NCI-H446 (cell line): ENCODE data around the gene RSAD2.
"Not testable (repeated sequence)": the region's sequence is repeated elsewhere in the genome, so short reads cannot be mapped to it uniquely, and the experiment has no call there.

Source experiments
- DNase-seq, 2 experiments: peaks; one replicate each; lab custom pipeline; 2025; lab: John Stamatoyannopoulos, UW

Gene RSAD2

GRCh38 chr2:6926071-6926732 is 48.6 kb downstream of the RSAD2 start:
- DNase-seq = no peak

- DNase-seq = no peak
These were observed 49.6 kb downstream of the RSAD2 start for GRCh38 chr2:6927186-6927585.

DNA sequence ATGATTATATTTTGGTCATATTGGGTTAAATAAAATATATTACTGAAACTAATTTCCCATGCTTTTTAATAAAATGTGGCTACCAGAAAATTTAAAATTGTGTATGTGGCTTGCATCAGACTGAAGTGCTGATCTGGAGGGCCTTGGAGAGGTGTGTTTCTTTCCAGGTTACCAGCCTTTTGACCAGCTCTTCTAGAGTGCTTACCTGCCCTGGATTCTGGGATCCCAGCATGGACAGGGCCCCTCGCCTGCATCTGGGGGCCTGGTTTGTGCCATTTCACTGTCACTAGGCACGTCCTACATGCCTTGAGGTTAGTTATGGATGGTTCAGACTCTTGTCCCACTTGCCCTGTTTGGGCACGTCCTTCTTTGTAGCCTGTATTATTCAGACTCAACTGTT is 50.2 kb downstream of the RSAD2 start:
- DNase-seq = no peak

DNA sequence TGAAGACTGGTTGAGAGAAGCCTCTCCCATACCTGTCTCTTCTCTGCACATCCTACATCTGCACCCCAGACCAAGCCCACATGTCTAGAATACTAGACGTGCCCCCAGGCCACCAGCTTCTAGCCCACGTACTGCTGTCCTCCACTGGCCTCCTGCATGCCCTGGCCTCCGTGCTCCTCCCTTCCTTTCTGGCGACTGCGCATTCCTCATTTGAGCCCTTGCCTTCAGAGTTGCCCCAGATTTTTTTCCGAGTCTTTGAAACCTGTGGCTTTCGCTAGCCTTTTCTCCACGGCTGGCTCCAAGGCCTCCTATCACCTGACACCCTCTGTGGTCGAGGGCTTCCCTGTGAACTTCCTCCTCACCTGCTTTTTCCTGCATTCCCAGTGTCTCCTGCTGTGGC is 50.9 kb downstream of the RSAD2 start:
- no peak for DNase-seq

DNA sequence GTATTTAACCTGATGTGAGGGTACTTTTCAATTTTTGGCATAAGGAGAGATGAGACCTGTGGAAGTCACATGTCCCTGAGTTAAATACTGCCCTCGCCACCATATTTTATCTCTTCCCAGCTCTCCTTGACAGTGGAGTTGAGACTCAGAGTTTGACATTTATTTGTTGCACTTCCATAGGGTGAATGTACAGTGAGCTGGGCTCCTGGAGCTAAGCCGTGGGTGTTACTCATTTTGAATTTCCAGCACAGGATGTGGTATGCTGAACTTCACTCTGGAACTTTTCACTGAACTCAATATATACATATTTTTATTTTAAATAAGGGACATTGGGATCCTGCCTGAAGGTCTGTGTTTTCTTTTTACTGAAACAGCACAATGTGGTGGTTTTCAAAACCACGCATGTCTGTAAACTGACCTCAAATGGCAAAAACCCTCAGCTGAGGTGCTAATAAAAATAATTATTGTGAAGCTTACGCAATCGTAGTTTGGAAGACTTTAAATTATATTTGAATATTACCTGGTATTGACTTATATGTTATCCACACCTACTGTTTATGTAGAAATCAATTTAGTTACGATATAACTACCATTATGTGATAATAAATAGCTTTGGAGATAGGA is 51.7 kb downstream of the RSAD2 start:
- no peak for DNase-seq

- no peak for DNase-seq
These were observed 53.5 kb downstream of the RSAD2 start for GRCh38 chr2:6930923-6931647.

- DNase-seq = no peak
These were observed 54.2 kb downstream of the RSAD2 start for GRCh38 chr2:6931753-6932152.

DNA sequence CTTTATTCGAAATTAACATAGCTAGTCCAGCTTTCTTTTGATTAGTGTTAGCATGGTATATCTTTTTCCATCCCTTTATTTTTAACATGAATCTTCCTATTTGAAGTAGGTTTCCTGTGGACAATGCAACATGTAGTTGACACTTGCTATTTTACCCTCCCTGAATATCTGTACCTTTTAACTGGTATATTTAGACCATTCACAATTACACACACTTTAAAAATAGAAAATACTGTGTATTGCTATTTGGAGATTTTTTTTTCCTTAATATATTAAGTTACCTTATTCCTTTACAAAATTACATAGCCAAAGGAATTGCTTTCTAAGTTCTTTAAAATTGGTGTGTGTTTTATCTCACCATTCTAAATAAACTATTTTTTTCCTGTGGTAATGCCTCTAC is 54.6 kb downstream of the RSAD2 start:
- DNase-seq = no peak

- DNase-seq = no peak
These were observed 55.3 kb downstream of the RSAD2 start for GRCh38 chr2:6932828-6933227.

DNA sequence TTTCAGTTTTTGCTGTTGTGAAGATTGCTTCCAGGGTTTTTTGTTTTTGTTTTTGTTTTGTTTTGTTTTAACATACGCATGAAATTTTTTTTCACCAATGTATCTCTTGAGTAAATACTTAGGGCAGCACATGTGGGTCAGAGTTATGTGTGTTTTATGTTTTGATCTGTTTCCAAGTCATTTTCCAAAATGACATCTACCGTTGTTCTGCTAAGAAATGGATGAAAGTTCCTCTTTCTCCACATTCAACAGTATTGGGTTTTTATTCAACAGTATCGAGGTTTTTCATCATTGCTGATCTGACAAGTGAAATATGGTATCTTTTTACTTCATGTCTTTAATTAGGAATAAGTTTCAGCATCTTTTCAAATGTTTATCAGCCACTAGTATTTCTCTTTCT is 56.3 kb downstream of the RSAD2 start:
- no peak for DNase-seq

DNA sequence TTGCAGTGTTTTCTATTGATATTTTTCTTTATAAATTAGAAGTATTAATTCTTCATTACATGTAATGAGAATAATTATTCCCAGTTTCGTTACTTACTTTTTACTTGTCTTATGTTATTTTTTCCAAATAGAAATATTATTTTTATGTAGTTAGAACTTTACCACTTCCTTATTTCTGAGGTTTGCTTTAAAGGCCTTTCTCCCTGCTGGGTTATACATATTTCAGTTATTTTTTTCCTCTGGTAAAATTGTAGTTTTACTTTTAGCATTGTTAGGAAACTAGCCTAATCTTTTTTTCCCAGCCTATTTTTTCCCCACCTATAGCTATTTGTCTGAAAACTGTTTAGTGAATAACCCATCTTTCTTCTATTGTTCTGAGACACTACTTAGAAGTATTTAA is 56.8 kb downstream of the RSAD2 start:
- no peak for DNase-seq

GRCh38 chr2:6934758-6935651 is 57.4 kb downstream of the RSAD2 start:
- no peak for DNase-seq

DNA sequence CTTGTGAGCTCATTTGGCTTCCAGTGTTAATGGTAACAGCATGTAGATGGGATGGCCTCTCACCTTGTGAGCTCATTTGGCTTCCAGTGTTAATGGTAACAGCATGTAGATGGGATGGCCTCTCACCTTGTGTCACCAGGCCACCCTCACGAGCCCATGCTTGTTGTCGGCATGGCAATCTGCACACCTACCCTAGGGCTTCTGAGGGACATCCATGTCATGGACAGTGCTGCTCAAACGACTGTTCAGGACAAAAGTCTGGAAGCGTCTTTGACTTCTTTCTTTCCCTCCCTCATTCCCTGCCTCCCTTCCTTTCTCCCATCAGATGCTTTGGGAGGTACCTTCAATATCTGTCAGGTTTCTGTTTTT is 58.1 kb downstream of the RSAD2 start:
- DNase-seq = not testable (repeated sequence)

DNA sequence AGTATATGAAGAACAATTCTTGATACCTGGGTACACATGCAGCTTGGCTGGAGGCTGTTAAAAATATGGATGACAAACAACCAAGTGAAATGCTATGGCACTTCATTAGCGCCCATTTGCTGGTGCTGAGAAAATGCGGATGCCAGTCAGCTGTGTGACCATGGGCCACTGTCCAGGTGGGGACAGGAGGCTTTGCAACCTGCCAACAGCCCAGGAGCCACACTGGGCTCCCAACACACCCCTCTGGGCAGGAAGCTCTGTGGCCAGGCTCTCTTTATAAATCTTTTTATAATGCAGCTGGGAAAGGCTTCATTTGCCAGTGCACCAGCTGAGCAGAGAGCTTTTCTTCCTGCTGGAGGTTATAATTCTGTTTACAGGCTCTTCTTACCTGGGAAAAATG is 59.6 kb downstream of the RSAD2 start:
- no peak for DNase-seq

GRCh38 chr2:6937582-6937981 is 60.0 kb downstream of the RSAD2 start:
- no peak for DNase-seq

DNA sequence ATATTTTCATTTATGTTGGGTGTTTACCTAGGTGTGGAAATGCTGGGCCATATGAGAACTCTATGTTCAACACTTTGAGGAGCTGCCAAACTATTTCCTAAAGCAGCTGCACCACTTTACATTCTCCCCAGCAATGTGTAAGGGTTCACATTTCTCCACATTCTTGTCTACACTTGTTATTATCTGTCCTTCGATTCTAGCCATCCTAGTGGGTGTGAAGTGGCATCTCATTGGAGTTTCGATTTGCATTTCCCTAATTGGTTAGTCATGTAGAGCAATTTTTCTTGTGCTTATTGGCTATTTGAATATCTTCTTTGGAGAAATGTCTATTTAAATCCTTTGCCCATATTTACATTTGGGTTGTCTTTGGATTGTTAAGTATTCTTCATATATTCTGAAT is 61.5 kb downstream of the RSAD2 start:
- no peak for DNase-seq

DNA sequence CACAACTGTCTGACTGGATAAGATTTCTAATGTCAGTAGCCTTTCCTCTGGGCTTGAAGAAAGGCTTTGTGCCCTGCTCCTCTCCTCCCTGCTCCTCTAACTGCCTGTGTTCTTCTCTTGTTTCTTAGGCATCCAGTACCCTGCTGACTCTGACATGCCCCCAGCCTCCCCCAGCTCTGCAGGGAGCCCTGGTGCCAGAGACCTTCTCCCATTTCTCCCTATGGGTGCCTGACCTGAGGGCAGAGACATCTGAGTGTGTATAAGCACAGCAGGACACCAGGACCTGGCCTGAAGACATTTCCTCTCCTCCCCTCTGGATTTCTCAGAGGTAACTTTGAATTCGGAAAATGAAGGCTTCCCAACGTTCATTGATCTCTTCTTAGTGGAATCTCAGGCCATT is 63.2 kb downstream of the RSAD2 start:
- DNase-seq = no peak

DNA sequence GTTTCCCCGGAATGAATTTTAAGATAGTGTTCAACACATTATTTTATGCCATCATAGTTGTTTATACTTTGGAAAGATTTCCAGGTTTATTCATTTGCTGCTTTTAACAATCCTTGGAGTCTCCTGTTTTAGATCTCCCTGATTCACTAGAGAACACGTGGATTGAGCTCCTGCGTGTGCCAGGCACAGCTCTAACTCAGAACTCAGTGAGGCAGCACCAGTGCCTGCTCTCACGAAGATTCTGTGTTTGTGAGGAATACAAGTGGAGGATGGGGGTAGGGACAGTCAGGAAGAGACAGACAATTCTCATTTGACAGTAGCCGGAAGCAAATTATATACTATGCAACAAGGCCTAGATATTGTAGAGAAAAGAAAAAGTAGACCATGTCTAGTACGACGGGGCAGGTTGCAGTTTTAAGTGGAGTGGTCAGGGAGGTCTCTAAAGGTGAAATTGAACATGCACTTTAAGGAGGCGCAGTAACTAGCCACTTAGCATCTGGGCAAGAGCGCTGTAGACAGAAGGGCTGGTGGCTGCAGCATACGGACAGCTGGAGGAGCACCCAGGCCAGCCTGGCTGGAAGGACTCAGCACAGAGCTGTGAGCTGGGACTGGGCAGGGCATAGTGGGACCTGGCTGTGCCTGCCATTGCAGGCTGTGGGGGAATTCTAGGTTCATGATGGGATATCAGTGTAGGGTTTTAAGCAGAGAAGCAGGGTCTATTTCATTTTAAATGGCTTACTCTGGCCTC is 63.9 kb downstream of the RSAD2 start:
- no peak for DNase-seq

- no peak for DNase-seq
These were observed 65.3 kb downstream of the RSAD2 start for GRCh38 chr2:6942848-6943247.

DNA sequence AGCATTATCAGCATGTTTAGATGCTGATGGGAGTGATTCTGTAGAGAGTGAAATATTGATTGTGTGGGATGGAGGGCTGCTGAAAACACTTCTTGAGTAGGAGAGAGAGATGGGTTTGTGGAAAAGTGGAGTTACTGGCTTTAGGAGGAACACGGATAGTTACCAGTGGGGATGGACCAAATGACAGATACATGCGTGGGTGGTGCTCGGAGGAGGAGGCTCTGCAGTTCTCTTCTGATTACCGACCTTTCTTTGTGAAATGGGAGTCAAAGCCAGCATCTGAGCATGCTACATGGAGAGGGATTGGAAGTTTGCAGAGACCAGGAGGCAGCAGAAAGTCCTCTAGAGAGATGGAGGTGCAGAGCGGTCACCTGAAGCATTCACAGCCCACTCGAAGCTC is 65.9 kb downstream of the RSAD2 start:
- no peak for DNase-seq

DNA sequence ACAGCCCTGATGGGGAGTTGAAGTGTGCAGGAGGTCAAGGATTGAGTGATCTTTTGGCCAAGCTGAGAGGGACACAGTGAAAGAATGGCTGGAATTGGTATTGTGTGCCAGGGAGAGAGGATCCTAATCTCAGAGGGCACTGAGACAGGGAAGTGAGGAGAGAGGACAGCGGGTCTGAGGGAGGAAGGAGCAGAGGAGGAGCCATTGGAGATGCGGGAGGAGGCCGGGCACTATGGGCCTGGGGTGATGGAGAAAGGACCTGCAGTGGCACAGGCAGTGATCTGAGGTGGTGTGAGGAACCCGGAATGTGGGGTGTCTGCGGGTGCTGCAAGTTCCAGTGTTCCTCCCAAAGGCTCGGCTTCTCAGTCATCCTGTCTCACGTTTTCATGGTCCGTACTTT is 66.4 kb downstream of the RSAD2 start:
- no peak for DNase-seq

- no peak for DNase-seq
These were observed 67.0 kb downstream of the RSAD2 start for GRCh38 chr2:6944555-6944954.
